Keratinocyte (primary cell): Measurements from ENCODE around the gene CCL25.

Experiments
- CTCF ChIP-seq, 3 experiments: IDR thresholded peaks in 1 of 3; conservative IDR thresholded peaks in 1 of 3; optimal IDR thresholded peaks in 1 of 3; 2 replicates in 2 of 3; 3 replicates in 1 of 3; pipeline versions ENCODE3 to v1.5.1; 2011; ENCODE audit warnings: low read length in 3 of 3, mild to moderate bottlenecking in 3 of 3, moderate library complexity in 2 of 3, control low read depth in 1 of 3, inconsistent platforms in 1 of 3; ENCODE audit not compliant: insufficient read depth in 2 of 3; ENCODE audit errors: extremely low read depth in 1 of 3
- EZH2 ChIP-seq: IDR thresholded peaks from one replicate; pipeline ENCODE4 v1.6.1; 2012; ENCODE audit warnings: inconsistent platforms, mild to moderate bottlenecking, low read length, moderate library complexity

DNA sequence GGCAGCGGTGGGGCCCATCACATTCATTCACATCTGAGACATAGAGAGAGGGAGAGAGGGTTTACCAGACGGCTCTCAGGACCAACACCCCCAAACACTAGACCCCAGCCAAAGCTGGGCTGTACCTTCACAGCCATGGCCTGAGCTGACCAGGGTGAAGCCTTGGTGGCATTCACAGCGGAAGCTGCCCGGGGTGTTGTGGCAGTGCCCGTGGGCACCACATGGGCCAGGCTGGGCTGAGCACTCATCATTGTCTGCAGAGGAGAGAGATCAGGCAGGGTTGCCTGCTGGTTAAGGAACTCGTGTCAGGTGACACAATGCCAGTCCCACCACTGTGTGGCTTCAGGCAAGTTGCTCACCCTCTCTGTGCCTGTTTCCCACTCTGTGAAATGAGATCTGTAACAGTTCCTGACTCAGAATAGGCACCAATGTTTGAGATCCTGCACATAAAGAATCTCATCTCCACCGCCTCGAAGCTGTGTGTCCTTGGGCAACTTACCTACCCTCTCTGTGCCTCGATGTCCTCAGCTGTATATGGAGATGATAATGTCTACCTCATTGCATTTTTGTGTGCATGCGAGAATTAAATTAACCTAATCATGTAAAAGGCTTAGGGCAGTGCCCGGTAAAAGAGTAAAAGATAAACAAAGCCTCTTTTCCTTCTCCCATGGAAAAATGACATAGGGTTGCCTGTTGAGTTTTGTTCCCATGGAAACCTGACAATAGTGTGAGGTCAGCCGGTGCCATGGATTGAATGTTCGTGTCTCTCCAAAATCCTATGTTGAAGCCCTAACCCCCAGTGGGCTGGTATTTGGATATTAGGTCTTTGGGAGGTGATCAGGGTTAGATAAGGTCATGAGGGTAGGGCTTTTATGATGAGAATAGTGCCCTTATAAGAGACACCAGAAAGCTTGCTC is 22.9 kb downstream of the CCL25 start:
- TF ChIP-seq CTCF (optimal IDR thresholded peaks at IDR 0.05 in 1 of 3, IDR thresholded peaks at IDR 0.05 in 1 of 3, conservative IDR thresholded peaks at IDR 0.05 in 1 of 3; ENCODE audit: extremely low read depth in 1 of 3, insufficient read depth in 2 of 3, low read length in 3 of 3) = no peak
- TF ChIP-seq EZH2 = no peak
